ENCODE data around the gene GRB7. TPM values are rescaled to one million over a fixed set of nuclear protein-coding genes. Genes with fewer than 3 reads are reported as not detected.

GRB7 gene
- total RNA-seq, 1 donor from 2014 or later = not detected

DNA sequence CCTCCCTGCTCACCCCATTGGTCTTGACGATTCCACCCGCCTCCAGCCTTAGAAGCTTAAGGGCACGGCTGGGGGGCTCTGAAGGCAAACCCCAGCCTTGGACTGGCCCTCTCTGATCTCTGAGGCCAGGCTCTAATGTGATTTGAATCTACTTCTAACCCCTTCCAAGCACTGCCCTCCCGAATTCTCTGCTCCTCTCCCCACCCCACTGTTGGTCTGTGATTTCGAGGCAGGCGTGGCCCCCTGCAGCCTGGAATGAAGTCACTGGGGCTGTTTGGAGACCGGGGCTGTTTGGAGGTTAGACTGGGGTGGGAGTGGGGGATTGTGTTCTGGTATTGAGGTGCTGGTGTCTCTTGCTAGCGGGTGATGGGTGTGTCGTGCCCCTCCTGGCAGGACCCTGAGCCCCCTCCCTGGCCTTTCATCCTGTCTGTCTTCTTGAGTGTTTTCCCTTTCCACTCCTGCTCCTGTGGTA, 2.2 kb downstream of the GRB7 start:
- no peak for TF ChIP-seq CTCF (conservative IDR thresholded peaks at IDR 0.05)
- no peaks in the 10 kb centered on the region for H3K36me3 Mint-ChIP-seq (ENCODE audit: low read depth)
- no peaks in the 10 kb centered on the region for H3K9me3 Mint-ChIP-seq
- DNase-seq (ENCODE audit: low read depth, low spot score) = no peak
- no peaks in the 10 kb centered on the region for H3K4me1 Mint-ChIP-seq
- H3K27me3 Mint-ChIP-seq (ENCODE audit: low read depth) = peaks cover 97% of the 10 kb centered on the region
- no peak overlapping the region for H3K4me3 Mint-ChIP-seq
- H3K27ac Mint-ChIP-seq (ENCODE audit: unreplicated experiment) = no peak overlapping the region

- no peak overlapping the region for H3K4me3 Mint-ChIP-seq
- DNase-seq (ENCODE audit: low read depth, low spot score) = no peak
- H3K36me3 Mint-ChIP-seq (ENCODE audit: low read depth) = no peaks in the 10 kb centered on the region
- H3K9me3 Mint-ChIP-seq = no peaks in the 10 kb centered on the region
- H3K27me3 Mint-ChIP-seq (ENCODE audit: low read depth) = peaks cover 93% of the 10 kb centered on the region
- no peak overlapping the region for H3K27ac Mint-ChIP-seq (ENCODE audit: unreplicated experiment)
- no peaks in the 10 kb centered on the region for H3K4me1 Mint-ChIP-seq
- no peak for TF ChIP-seq CTCF (conservative IDR thresholded peaks at IDR 0.05)
Measured at GRCh38 chr17:39740357-39741111, 2.8 kb downstream of the GRB7 start.

GRCh38 chr17:39742126-39742855, 4.6 kb downstream of the GRB7 start:
- no peak for DNase-seq (ENCODE audit: low read depth, low spot score)
- Mint-ChIP-seq H3K9me3 (no peaks in the 10 kb centered on the region), H3K27me3 (ENCODE audit: low read depth) (peaks cover 76% of the 10 kb centered on the region), H3K27ac (ENCODE audit: unreplicated experiment) (no peak overlapping the region), H3K36me3 (ENCODE audit: low read depth) (no peaks in the 10 kb centered on the region), H3K4me1 (no peaks in the 10 kb centered on the region), H3K4me3 (no peak overlapping the region)
- no peak for TF ChIP-seq CTCF (conservative IDR thresholded peaks at IDR 0.05)

DNA sequence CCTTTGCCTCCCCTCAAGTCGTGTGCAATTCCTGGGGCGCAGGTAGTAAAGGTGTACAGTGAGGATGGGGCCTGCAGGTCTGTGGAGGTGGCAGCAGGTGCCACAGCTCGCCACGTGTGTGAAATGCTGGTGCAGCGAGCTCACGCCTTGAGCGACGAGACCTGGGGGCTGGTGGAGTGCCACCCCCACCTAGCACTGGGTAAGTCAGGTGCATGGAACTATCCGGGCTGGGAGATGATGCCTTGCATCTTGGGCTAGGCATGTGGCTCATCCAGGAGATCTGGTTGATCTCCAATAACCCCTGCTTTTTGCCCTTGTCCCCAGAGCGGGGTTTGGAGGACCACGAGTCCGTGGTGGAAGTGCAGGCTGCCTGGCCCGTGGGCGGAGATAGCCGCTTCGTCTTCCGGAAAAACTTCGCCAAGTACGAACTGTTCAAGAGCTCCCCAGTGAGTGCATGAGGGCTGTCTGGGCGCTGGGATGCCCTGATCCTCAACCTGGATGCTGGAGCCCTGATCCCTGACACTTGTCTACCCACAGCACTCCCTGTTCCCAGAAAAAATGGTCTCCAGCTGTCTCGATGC, 5.2 kb downstream of the GRB7 start:
- Mint-ChIP-seq H3K27me3 (ENCODE audit: low read depth) (peaks cover 76% of the 10 kb centered on the region), H3K4me3 (no peak overlapping the region), H3K36me3 (ENCODE audit: low read depth) (no peaks in the 10 kb centered on the region), H3K9me3 (no peaks in the 10 kb centered on the region), H3K27ac (ENCODE audit: unreplicated experiment) (no peak overlapping the region), H3K4me1 (no peaks in the 10 kb centered on the region)
- TF ChIP-seq CTCF (conservative IDR thresholded peaks at IDR 0.05) = no peak
- DNase-seq (ENCODE audit: low read depth, low spot score) = no peak

GRCh38 chr17:39744075-39744835, 6.5 kb downstream of the GRB7 start:
- H3K9me3 Mint-ChIP-seq = no peaks in the 10 kb centered on the region

More at GRCh38 chr17:39744075-39744835, 6.5 kb downstream of the GRB7 start:
- Mint-ChIP-seq H3K27me3 (ENCODE audit: low read depth) (peaks cover 67% of the 10 kb centered on the region), H3K36me3 (ENCODE audit: low read depth) (no peaks in the 10 kb centered on the region), H3K27ac (ENCODE audit: unreplicated experiment) (no peak overlapping the region), H3K4me3 (no peak overlapping the region), H3K4me1 (no peaks in the 10 kb centered on the region)
- no peak for TF ChIP-seq CTCF (conservative IDR thresholded peaks at IDR 0.05)
- no peak for DNase-seq (ENCODE audit: low read depth, low spot score)
